Activated effector memory CD4-positive, alpha-beta T cell treated with Interleukin-2 at 50 U/mL for 16 hours (primary cell): ENCODE results near the gene DCAF5.
A peak's percentile ranks its signal among the peaks of the same experiment; 100 is the strongest.

ENCODE experiments used
- DNase-seq: peaks from one replicate; pipeline ENCODE4 v3.0.0-alpha.2; 2020

Gene DCAF5

DNA sequence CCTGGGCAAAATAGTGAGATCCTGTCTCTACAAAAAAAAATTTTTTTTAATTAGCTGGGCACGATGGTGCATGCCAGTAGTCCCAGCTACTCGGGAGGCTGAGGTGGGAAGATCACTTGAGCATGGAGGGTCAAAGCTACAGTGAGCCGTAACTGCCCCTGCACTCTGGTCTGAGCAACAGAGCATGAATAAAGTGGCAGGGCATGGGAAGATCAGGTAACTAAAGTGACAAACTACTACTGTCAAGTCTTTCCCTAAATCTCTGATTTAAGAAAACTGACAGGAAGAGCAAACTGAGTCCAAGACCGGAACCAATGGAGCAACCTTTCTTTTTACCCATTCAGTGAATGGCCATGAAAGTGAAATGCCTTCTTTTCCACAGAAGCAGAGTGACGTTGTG is 10.8 kb downstream of the DCAF5 start:
- no peak for DNase-seq

DNA sequence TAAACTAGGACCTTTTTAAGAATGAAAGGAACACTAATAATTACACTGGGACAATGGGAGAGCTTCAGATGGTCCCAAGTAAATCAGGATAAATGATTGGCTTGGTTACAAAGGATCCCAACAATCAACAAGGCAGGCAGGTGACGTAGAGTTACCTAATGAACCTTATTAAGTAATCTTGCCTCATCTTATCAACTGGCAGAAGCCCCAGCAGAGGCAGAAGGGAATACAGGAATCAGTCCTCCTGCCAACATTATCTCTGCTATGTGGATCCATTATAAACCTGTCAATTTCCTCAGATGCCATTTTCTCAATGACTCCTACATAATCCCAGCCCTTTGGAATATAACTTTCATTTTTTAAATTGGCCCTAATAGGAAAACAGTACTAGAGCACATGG is 11.4 kb downstream of the DCAF5 start:
- no peak for DNase-seq

DNA sequence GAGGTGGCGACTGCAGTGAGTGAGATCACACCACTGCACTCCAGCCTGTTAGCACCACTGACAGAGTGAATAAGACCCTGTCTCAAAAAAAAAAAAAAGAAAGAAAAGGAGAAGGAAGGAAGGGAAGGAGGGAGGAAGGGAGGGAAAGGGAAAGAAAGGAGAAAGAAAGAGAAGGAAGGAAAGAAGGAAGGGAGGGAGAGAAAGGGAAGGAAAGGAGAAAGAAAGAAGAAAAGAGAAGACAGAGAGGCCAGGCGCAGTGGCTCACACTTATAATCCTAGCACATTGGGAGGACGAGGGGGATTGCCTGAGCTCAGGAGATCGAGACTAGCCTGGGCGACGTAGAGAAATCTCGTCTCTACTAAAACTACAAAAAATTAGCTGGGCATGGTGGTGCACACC is 13.2 kb downstream of the DCAF5 start:
- no peak for DNase-seq

DNA sequence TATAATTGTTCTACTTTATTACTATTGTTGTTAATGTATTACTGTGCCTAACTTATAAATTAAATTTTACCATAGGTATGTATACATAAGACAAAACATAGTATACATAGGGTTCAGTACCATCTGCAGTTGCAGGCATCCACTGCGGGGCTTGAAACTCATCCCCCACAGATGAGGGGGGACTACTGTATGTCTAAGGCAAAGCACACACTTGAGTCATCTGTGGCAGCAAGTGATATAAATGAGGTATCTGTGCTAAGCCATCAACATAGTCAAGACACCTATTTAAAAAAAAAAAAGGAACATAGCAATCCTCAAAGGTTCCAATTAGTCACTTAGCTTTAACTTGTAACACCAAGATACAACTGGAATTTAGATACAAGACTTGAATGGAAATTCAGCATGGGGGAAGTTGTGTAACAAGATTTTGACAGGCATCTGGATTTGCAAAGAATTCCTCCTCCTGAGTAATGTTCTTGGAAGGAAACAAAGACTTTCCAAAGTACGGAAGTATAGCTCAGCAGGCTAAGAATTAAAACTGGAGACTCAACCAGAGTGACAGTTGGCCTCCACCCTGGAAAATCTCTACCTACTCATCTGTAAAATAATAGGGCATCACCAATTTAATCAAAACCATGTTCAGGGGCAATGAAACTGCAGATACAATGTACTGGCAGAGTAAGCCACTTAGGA is 14.9 kb downstream of the DCAF5 start:
- no peak for DNase-seq

DNA sequence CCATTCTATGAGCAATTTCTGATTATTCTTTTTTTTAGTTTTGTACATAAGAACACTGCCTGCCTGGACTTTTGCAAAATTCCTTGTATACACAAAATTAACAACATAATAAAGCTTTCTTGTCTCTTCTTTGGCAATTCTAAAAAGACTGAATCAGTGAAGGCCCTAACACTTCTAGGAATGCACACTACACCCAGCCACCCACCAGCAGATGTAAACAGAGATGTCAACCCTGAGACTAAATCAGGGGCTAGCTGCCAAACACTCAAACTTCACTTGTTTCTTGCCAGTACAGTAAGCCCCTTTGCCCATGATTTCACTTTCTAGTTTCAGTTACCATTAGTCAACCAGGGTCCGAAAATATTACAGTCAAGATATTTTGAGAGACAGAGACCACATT is 15.5 kb downstream of the DCAF5 start:
- DNase-seq = no peak

DNA sequence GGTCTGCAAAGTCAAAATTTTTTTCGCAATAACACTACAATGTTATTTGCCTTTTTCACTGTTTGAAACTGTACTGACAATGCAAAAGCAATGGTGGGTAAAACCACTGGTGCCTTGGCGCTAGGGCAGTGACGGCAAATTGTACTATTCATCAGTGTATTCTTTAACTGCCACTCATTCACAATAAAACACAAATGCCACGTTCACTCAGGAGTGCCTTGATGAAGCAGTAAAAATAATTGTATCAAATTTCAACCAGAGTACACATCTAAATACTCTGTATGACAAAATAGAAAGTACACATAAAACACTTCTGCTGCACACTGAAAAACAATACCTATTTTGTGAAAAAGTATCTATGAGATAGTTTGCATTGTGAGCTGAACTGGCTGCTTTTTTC is 17.8 kb downstream of the DCAF5 start:
- no peak for DNase-seq

DNA sequence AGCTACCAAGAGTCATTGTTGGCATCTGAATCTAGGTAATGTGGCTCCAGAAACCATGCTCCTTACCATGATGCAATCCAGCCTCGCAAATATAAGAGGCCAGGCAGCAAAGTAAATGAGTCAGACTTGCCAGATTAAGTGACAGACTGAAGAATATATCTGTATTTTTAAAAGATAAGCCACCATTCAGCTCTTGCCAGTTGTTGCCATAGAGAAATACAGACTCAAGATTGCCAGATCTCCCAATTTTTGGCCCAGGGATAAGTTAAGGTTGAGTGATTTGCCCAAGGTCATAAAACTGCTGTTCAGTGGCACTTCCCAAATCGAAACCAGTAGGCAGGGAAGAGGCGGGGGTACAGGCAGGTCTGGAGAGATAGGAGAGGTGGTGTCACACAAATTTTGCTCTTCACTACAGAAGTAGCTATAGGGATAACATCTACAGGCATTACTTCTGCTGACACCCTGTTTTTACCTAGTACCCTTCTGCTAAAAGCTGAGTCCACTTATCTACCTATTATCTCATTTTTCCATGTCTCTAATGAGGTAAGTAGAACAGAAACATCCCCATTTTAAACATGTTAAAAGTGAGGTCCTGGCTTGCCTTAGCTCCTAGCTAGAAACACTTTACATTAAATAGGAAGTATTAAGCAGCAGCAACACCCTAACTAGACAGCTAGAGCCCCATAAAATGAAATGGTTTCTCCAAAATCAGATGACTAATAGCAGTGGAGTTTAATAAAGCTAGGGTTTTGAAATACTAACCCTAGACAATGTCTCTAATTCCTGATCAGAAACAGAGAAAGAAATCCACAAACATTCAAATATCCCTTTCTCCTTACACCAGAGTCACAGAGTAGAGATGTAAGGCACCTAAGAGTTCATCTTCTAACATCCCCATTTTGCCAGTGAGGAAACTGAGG is 19.5 kb downstream of the DCAF5 start:
- DNase-seq = no peak

DNA sequence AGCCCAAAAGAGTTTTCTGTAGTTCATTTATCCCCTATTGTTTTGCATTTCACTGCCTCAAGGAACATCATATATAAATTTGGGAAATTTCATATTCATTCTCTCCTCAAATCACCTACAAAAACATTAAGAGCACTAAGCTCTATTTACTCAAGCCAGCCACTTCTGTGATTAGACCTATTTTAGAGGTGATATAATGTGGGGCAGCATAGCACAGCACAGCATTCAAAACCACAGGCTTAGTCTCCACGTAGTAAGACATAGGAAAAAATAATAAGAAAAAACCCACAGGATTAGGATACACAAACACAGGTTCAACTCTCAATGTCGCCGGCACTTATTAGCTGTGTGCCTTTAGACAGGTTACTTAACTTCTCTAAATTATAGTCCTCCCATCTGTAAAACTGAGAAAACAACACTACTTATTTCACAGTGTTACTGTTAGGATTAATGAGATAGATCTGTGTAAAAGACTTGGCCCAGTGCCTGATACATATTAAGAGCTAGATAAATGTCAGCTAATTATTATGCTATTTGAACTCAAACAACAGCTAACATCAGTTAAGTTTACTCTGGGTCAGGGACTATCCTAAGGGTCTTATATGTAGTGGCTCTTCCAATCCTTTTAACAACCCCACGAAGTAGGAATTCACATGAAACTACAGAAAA is 20.3 kb downstream of the DCAF5 start:
- no peak for DNase-seq

DNA sequence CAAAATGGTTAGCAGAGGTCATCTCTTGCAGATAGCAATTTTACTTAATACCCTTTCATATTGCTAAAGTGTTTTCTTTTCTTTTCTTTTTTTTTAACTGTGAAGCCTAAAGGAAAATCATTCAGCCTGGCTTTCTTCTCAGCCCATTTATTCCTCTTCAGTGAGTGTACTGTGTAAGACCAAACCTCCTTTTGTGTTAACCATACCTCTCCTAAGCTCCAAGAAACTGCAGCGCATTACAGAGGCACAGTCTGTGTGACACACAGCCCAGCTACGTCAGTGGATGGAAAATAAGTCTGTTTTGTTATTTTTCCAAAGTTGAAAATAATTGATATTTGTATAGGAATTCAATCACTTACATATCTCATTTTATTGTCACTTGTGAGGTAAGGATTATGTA is 21.7 kb downstream of the DCAF5 start:
- DNase-seq = no peak

DNA sequence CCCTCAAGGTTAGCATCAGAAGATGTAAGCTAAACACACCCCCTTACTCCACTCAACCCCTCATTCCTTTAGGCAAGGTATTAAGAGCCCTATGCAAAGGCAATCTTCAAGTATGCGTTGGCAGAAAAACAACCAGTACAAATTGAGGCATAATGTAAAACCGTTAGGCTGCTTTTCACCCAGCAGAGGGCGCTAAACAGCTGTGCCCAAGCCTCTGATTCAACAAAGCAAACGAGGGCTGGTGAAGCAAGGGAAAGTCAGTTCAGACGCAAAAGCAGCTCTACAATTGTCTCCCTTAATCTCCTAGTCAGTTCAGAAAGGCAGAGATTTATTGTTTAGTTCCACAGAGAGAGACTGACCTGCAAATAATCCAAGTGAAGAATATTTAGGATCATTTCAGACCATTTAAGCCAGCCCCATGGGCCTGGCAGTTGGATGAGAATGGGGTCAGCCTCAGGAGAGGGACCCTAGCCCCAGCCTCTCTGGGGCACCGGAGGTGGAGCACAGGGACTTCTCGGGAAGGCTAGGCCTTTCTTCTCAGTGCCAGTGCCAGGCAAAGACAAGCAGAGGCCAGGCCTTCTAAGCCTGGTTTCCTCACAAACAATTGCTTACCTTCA is 23.5 kb downstream of the DCAF5 start:
- peak; percentile 44 for DNase-seq

DNA sequence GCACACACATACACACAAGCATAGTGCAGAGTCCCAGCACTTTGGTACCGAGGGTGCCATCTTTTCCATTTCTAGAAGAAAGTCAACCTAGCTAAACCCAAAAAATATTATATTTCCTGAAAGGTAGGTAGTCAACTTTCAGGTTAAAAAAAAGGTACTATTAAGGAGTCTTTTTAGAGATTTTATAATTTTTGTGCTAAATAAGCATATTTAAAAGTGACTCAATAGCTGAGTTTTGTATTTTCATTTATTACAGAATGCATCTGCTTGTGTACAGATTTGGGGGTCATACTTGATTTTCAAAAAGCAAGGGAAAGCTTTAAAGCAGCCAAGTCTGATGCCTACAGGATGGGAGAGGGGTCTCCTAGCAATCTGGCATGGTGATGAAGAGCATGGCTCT is 34.6 kb downstream of the DCAF5 start:
- DNase-seq = no peak

DNA sequence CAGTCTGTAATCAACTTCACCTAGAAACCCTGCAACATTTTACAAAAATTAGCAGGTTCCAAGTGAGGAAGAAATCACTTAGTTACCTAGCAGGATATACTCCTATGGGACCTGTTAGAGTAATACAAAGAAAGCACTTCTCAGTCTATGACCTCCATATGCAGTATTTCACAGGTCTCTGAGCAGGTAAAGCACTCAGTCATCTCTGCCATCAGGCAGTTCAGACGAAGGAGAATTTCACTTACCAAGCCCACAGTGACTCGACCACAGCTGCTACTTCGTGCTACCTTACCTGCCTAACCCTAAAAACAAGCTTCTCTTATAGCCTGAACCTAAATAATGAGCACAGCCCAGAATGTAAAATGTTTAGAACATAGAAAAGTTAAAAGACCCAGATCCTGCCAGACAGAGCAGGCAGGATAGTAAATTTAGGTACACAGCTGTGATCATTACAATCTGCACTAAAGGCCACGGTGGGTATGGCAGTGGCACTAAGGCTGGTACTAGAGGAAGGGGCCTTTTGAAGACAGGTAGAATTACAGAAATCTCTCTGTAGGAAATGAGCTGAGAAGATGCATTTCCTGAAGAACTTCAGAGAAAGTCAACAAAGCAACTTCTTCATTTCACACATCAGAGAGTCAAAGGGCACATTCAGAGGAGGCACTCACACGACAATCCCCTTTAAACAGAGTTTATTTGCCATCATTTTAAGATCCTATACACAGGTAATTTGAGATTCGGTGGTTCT is 35.7 kb downstream of the DCAF5 start:
- DNase-seq = no peak

DNA sequence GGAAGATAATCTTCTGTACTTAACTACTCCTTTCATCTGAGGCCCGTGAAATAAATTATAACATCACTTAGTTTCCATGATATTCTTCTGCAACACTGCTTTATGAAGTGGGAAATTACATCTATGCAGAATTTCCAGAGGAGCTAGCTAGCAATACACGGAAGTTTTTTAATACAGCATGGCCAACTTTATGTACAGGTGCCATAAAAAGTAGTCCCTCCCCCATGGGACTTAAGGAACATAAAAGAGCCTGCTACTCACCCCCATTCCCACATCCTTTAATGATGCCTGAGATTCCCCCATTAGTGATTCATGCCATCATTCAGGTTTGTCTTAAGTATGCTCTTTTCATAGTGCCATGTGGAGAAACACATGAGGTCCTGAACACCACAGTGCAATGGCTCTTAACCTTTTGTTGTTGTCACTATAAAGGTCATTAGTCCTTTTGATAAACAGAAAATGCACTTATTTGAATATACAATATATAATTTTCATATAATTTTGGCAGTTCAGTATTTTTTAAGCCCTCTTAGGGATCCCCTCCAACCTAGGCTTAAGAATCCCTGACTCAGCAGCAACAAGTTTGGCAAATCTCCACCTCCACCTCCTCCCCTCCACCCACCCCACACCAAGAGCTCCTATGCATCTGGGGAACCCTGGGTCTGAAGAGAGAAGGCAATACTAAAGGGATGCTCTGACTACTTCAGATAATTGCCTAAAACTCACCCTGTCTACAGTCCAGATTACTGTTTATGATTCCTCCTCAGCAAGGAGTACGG is 37.3 kb downstream of the DCAF5 start:
- DNase-seq = no peak

DNA sequence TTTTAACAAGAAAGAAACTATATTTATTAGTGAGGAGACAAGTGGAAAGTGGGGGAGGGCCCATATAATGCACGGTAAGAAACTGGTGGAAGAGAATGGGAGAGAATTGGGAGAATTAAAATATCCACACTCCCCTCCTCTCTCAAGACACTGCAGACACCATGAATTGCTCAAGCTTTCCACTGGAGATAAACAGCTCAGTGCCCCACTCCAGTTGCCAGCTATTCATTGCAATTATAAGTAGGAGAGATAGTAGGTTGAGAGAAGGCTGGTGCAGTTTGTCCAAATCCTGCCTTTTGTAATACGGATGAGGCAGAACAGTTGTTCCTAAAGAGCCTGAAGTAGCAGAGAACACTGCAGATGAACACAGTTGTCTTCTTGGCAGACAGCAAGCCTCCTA is 38.2 kb downstream of the DCAF5 start:
- no peak for DNase-seq

DNA sequence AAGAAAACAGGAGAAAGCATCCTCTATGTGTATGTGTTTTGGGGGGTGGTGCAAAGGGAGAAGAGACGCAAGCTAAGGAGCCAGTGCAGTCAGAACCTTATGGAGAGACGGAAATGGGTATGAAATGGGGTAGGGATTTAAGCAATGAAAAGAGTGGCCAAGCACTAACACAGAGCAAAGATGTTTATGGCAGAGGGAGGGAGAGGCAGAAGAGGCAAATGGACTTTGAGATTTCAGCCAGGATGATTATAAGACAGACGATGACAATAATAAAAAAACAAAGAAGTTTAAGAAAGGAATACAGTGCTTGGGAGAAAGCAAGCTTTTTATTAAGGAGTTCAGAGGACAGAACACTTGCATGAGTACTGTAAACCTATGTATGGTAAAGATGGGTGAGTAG is 44.6 kb downstream of the DCAF5 start:
- DNase-seq = no peak

DNA sequence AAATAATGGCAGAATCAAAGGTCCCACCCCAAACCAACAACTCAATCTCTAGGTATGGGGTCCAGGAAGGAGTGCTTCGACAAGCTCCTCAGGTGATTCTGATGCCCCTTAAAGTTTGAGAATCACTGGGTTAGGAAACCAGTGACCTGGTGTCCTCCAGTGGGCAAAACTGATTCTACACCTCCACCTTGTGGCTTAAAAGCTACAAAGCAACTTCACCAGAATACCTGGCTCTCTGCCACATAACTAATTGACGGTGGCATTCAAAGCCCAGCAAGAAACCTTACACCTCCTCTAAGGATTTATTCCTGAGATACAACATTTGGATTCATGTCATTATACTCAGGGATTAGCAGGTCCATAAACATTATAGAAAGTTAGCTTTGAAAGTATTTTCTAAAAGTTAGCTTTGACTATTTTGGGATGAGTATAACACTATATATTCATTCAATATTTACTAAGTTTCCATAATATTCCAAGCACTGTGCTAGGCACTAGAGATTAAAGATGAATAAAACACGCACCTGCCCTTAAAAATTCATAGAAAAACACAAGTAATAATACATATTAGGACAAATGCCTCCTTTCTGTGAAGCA is 45.4 kb downstream of the DCAF5 start:
- no peak for DNase-seq

DNA sequence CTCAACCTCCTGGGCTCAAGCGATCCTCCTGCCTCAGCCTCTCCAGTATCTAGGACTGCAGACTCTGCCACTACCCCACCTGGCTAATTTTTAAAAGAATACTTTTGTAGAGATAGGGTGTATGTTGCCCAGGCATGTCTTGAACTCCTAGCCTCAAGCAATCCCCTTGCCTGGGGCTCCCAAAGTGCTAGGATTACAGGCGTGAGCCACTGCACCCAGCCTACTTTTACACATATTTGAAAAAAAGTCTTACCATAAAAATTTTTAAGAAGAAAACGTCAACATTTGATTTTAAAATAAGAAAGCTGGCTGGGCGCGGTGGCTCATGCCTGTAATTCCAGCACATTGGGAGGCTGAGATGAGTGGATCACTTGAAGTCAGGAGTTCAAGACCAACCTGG is 46.5 kb downstream of the DCAF5 start:
- no peak for DNase-seq

DNA sequence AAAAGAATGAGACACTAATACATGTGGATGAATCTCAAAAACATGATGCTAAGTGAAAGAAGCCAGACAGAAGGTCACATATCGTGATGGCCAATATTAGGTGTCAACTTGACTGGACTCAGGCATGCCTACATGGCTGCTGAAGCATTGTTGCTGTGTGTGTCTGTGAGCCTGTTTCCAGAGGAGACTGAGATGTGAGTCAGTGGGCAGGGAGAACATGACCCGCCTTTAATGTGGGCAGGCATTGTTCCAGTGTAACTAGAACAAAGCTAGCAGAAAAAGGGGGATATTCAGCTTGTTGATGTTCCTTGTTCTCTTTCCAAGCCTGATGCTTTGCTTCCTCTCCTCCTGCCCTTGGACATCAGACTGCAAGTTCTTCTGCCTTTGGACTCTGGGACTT is 47.6 kb downstream of the DCAF5 start:
- no peak for DNase-seq

DNA sequence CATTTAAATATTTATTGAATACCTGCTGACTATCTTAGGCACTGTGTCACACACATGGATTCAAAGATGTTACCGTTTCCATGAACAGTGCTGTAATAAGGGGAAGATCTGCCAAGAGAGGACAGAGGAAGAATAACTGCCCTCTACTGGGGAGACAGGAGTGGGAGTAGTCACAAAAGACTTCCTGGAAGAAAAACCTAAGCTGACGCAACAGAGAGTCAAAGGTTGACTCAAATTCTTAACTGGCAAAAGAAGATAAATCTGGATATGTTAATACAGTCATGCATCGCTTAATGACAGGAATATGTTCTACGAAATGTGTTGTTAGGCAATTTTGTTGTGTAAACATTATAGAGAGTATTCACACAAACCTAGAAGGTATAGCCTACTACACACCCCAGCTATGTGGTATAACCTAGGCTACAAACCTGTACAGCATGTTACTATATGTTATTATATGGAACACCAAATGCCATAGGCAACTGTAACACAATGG is 51.5 kb downstream of the DCAF5 start:
- DNase-seq = no peak

DNA sequence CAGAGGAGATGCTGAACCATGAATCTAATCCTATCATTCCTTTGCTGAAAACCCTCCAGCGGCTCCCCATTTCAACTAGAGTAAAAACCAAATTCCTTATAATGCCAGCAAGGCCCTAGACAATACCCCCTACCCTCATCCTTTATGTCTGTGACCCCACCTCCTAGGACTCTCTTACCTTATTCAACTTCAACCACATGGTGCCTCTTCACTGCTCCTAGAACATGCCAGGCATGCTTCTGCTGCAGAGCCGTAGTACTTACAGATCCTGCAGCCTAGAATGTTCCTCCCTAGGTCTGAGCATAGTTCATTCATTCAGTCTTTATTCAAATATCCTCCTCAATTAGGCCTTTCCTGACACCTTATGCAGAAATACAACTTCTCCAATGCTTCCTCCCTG is 54.9 kb downstream of the DCAF5 start:
- no peak for DNase-seq

DNA sequence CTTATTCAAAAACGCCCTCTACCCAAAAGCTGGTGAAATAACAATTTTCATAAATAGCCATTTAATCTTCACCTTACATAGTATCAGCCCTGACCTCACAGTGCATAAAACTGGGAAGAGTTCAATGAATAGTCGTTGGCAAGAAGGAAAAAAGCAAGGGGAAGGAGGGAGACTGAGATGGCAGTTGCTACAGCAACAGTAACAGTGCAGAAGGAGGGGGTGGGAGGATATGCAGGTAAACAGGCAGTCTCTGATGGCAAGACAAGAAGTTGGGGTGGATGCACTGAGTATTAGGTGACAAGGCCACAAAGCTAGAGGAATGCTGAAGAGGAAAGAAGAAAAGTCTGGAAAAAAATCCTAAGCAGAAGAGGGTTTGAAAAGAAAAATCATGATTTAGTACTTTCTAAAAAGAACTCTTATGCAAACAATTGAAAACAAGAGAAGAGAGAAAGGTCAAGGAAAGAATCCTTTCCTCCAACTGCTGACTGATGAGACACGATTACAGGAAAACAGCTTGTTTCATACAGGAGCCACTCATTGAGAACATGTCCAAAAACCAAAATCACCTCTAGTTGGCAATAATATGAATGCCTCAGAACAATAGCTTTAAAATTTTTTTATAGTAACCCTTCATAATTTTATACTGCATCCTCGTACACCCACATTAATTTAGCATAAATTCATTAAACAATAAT is 56.0 kb downstream of the DCAF5 start:
- no peak for DNase-seq
